GM12891 (cell line): ENCODE data around the gene NRG2.

Experiments
- POLR2A ChIP-seq: IDR thresholded peaks from 2 replicates; pipeline ENCODE4 v1.6.1; 2011; ENCODE audit warnings: low read depth, low read length, control low read depth
- POLR2AphosphoS5 ChIP-seq: IDR thresholded peaks from 2 replicates; pipeline ENCODE4 v1.6.1; 2011; ENCODE audit warnings: low read depth, low read length, control low read depth
- POU2F2 ChIP-seq: IDR thresholded peaks from 2 replicates; pipeline ENCODE4 v1.6.1; 2011; ENCODE audit warnings: low read depth, mild to moderate bottlenecking, control low read depth, low read length, moderate library complexity
- TAF1 ChIP-seq: IDR thresholded peaks from 2 replicates; pipeline ENCODE4 v1.6.1; 2011; ENCODE audit warnings: low read depth, low read length, control low read depth

- TF ChIP-seq POLR2A (no peak), POLR2AphosphoS5 (no peak), TAF1 (no peak), POU2F2 (no peak)
Observed at GRCh38 chr5:139849942-139850341, 193.2 kb downstream of the NRG2 start.
